ENCODE measurements around the gene SH3RF3. TPM values are rescaled to one million over a fixed set of nuclear protein-coding genes. Genes with fewer than 3 reads are reported as not detected.

SH3RF3 gene
- total RNA-seq, 1 experiment from 2014 or later: not detected

- H3K36me3 ChIP-seq (ENCODE audit: control insufficient read depth in 1 of 2, insufficient read depth in 2 of 2, low read length in 2 of 2): no peaks in the 10 kb centered on the region
- 0 out of 2 replicates have a peak, but pooled peaks cover 15% of the 10 kb centered on the region for H3K27me3 ChIP-seq (ENCODE audit: insufficient read depth, low read length)
- no peak for TF ChIP-seq CEBPB (IDR thresholded peaks at IDR 0.05; ENCODE audit: low read depth)
- TF ChIP-seq TCF7L2 (IDR thresholded peaks at IDR 0.05; ENCODE audit: borderline replicate concordance, extremely low read depth, insufficient read depth, insufficient read length): no peak
- TF ChIP-seq, protein P1, sequence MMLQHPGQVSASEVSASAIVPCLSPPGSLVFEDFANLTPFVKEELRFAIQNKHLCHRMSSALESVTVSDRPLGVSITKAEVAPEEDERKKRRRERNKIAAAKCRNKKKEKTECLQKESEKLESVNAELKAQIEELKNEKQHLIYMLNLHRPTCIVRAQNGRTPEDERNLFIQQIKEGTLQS (IDR thresholded peaks at IDR 0.05): no peak
- ChIA-PET CTCF (no interaction called here), RAD21 (ENCODE audit: low non-redundant PET in 1 of 2, low total read pairs in 2 of 2, uncharacterized antibody in 2 of 2, unreplicated experiment in 2 of 2) (no interaction called here), POLR2A (no interaction called here)
- H3K9ac ChIP-seq (ENCODE audit: low read length): no peak overlapping the region
- BruUV-seq (replicated peaks): no TSS peak
- intact Hi-C loops (cut with micrococcal nuclease): no loop called here
- no peak for DNase-seq (ENCODE audit: low read depth, low spot score)
- H3K4me1 ChIP-seq (ENCODE audit: control insufficient read depth in 1 of 2, insufficient read depth in 2 of 2, low read length in 2 of 2): no peaks in the 10 kb centered on the region
- no peak overlapping the region for H2AFZ ChIP-seq (ENCODE audit: low read depth, low read length, poor library complexity, severe bottlenecking)
- ATAC-seq: no peak
- H3K27ac ChIP-seq (ENCODE audit: low read depth, low read length): no peak overlapping the region
- H3K4me3 ChIP-seq (replicated peaks in 1 of 2; ENCODE audit: low read depth in 1 of 2, low read length in 2 of 2): no peak overlapping the region
- H3K9me3 ChIP-seq (ENCODE audit: control insufficient read depth in 1 of 2, insufficient read depth in 1 of 2, low read depth in 1 of 2, low read length in 2 of 2): no peaks in the 10 kb centered on the region
- no peak overlapping the region for H3K4me2 ChIP-seq (ENCODE audit: low read length)
- no peaks in the 10 kb centered on the region for H3K79me2 ChIP-seq (ENCODE audit: insufficient read depth, low read length)
- H4K20me1 ChIP-seq (ENCODE audit: insufficient read depth): no peaks in the 10 kb centered on the region
- no peaks in the 10 kb centered on the region for H3K9me2 ChIP-seq (ENCODE audit: insufficient read depth)
Measured at GRCh38 chr2:109080109-109080508, 48.9 kb upstream of the SH3RF3 start.

- TF ChIP-seq JUND (IDR thresholded peaks at IDR 0.05) (no peak), SIN3A (IDR thresholded peaks at IDR 0.05; ENCODE audit: low read depth) (no peak), EZH2phosphoT487 (IDR thresholded peaks at IDR 0.05; ENCODE audit: borderline replicate concordance) (no peak), EZH2 (IDR thresholded peaks at IDR 0.05) (no peak), SRF (IDR thresholded peaks at IDR 0.05; ENCODE audit: low read depth) (no peak)
- H3K79me2 ChIP-seq (ENCODE audit: insufficient read depth, low read length): no peaks in the 10 kb centered on the region
- CTCF ChIA-PET: no interaction called here
Measured at GRCh38 chr2:109080757-109081156, 48.2 kb upstream of the SH3RF3 start.

More at GRCh38 chr2:109080757-109081156, 48.2 kb upstream of the SH3RF3 start:
- Histone ChIP-seq H3K9me2 (ENCODE audit: insufficient read depth) (no peaks in the 10 kb centered on the region), H3K9ac (ENCODE audit: low read length) (no peak overlapping the region), H3K27me3 (ENCODE audit: insufficient read depth, low read length) (0 out of 2 replicates have a peak, but pooled peaks cover 15% of the 10 kb centered on the region), H3K4me2 (ENCODE audit: low read length) (no peak overlapping the region), H2AFZ (ENCODE audit: low read depth, low read length, poor library complexity, severe bottlenecking) (no peak overlapping the region), H3K9me3 (ENCODE audit: control insufficient read depth in 1 of 2, insufficient read depth in 1 of 2, low read depth in 1 of 2, low read length in 2 of 2) (no peaks in the 10 kb centered on the region), H4K20me1 (ENCODE audit: insufficient read depth) (no peaks in the 10 kb centered on the region), H3K4me1 (ENCODE audit: control insufficient read depth in 1 of 2, insufficient read depth in 2 of 2, low read length in 2 of 2) (no peaks in the 10 kb centered on the region), H3K36me3 (ENCODE audit: control insufficient read depth in 1 of 2, insufficient read depth in 2 of 2, low read length in 2 of 2) (no peaks in the 10 kb centered on the region), H3K4me3 (replicated peaks in 1 of 2; ENCODE audit: low read depth in 1 of 2, low read length in 2 of 2) (no peak overlapping the region), H3K27ac (ENCODE audit: low read depth, low read length) (no peak overlapping the region)
- ChIA-PET POLR2A (no interaction called here), RAD21 (ENCODE audit: low non-redundant PET in 1 of 2, low total read pairs in 2 of 2, uncharacterized antibody in 2 of 2, unreplicated experiment in 2 of 2) (no interaction called here)
- DNase-seq (ENCODE audit: low read depth, low spot score) (no peak), ATAC-seq (no peak)
- intact Hi-C loops (cut with micrococcal nuclease): no loop called here
- BruUV-seq (replicated peaks): no TSS peak

Measured in HCT116 (cell line).